Uterus (tissue), 4 donors: ENCODE results near the gene FLT1. TPM values are rescaled to one million over a fixed set of nuclear protein-coding genes. Genes with fewer than 3 reads are reported as not detected.

Source experiments
- DNase-seq, 2 donors: peaks; one replicate each; pipeline ENCODE4 v3.0.0-alpha.2; 2019 to 2020
- H3K27ac ChIP-seq, 2 donors: fragments of 200-600 bp; sonication (generic); 1 replicate in 1 of 2; 2 replicates in 1 of 2; pipeline ENCODE4 v1.5.1; 2016 to 2018
- H3K27me3 ChIP-seq, 2 donors: fragments of 200-600 bp; sonication (generic); one replicate each; pipeline ENCODE4 v1.5.1; 2018 to 2019; ENCODE audit warnings: control low read depth in 1 of 2
- H3K36me3 ChIP-seq, 2 donors: fragments of 200-600 bp; sonication (generic); one replicate each; pipeline ENCODE4 v1.5.1; 2019; ENCODE audit warnings: control low read depth in 1 of 2
- H3K4me1 ChIP-seq, 2 donors: fragments of 200-600 bp; sonication (generic); one replicate each; pipeline ENCODE4 v1.5.1; 2018 to 2019; ENCODE audit warnings: control low read depth in 1 of 2
- H3K4me3 ChIP-seq, 2 donors: fragments of 200-600 bp; sonication (generic); 1 replicate in 1 of 2; 2 replicates in 1 of 2; pipeline ENCODE4 v1.5.1; 2018 to 2019; ENCODE audit warnings: mild to moderate bottlenecking in 1 of 2
- H3K9me3 ChIP-seq, 2 donors: fragments of 200-600 bp; sonication (generic); one replicate each; pipeline ENCODE4 v1.5.1; 2019; ENCODE audit warnings: control low read depth in 1 of 2
- POLR2A ChIP-seq, 2 donors: fragments of 450-650 bp; IDR thresholded peaks; one replicate each; pipeline ENCODE4 v1.6.1; 2016; ENCODE audit warnings: antibody characterized with exemption in 2 of 2, mild to moderate bottlenecking in 1 of 2, moderate library complexity in 1 of 2
- intact Hi-C: fragments of 100-400 bp; cut with DNase I; formaldehyde crosslinking; loops from one replicate; pipeline ENCODE4 v1.15.1; 2023; ENCODE audit warnings: low total_unique reads
- total RNA-seq, 4 donors: library from RNA; depleted of rRNA in 3 of 4; stranded (reverse); fragments of >200 nt in 3 of 4; gene quantifications; one replicate each; pipeline versions ENCODE4 v1.1.0 to v1.2.4, GENCODE V29; 2014 to 2023
- TF ChIP-seq, protein P1 (sequence below), 4 experiments: fragments of 200-600 bp in 2 of 4; fragments of 450-650 bp in 2 of 4; sonication (generic) in 2 of 4; IDR thresholded peaks; one replicate each; pipeline ENCODE4 v1.5.1; 2016 to 2019; ENCODE audit warnings: antibody characterized with exemption in 4 of 4, mild to moderate bottlenecking in 2 of 4, moderate library complexity in 1 of 4
- donor health status: DM: yes; HTN: yes; CAD: no.

Gene FLT1
- total RNA-seq, 4 donors from 2014 or later: 53.2 to 95.3 (median 62.0) TPM

- H3K9me3 ChIP-seq: no peaks in the 10 kb centered on the region
- DNase-seq: no peak
- TF ChIP-seq, protein P1, sequence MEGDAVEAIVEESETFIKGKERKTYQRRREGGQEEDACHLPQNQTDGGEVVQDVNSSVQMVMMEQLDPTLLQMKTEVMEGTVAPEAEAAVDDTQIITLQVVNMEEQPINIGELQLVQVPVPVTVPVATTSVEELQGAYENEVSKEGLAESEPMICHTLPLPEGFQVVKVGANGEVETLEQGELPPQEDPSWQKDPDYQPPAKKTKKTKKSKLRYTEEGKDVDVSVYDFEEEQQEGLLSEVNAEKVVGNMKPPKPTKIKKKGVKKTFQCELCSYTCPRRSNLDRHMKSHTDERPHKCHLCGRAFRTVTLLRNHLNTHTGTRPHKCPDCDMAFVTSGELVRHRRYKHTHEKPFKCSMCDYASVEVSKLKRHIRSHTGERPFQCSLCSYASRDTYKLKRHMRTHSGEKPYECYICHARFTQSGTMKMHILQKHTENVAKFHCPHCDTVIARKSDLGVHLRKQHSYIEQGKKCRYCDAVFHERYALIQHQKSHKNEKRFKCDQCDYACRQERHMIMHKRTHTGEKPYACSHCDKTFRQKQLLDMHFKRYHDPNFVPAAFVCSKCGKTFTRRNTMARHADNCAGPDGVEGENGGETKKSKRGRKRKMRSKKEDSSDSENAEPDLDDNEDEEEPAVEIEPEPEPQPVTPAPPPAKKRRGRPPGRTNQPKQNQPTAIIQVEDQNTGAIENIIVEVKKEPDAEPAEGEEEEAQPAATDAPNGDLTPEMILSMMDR (IDR thresholded peaks at IDR 0.05): no peak
- TF ChIP-seq POLR2A (IDR thresholded peaks at IDR 0.05): no peak
- H3K27ac ChIP-seq: no peak overlapping the region
- no peaks in the 10 kb centered on the region for H3K27me3 ChIP-seq
- intact Hi-C loops: no loop called here
- no peaks in the 10 kb centered on the region for H3K36me3 ChIP-seq
- no peak overlapping the region for H3K4me3 ChIP-seq
- H3K4me1 ChIP-seq: no peaks in the 10 kb centered on the region
These were observed 17.3 kb downstream of the FLT1 start for GRCh38 chr13:28477709-28477973.

DNA sequence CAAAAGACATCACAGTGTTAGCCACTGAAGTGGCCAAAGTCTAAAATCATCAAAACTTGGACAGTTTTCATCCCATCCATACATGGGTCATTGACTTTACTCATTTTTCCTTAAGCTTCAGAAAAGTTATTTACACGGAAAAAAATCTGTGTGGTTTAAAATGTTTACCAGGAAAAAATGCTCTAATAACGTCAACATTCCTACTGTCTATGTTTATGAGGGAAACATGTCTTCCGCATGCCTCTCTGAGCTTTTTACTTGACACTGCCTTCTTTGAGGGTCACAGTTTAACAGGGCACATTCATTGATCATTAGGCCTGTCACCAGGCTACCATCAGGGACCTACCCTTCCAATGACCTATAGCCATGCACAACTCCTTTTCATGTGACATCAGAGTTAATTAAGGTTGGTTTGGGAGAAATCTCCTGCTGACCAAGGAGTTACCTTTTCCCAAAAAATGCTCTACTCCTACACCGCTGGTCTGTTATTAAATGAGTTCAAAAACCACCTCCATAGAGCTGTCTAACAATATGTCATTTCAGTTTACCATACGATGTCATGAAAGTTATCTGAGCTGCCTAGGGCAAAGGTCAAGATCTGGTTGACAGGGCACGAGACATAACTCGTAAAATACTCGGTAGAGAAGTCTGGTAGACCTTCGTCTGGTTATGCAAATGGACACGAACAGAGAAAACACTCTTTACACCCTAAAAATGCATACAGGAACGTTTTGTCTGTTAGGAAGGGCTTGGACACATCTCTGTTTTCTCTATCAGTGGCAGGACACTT, 17.8 kb downstream of the FLT1 start:
- Histone ChIP-seq H3K36me3 (no peaks in the 10 kb centered on the region), H3K9me3 (no peaks in the 10 kb centered on the region), H3K27ac (no peak overlapping the region), H3K4me3 (no peak overlapping the region), H3K4me1 (no peaks in the 10 kb centered on the region), H3K27me3 (no peaks in the 10 kb centered on the region)
- no peak for DNase-seq
- TF ChIP-seq POLR2A (IDR thresholded peaks at IDR 0.05): no peak
- TF ChIP-seq, protein P1 (IDR thresholded peaks at IDR 0.05): no peak
- intact Hi-C loops: no loop called here

- no peaks in the 10 kb centered on the region for H3K4me1 ChIP-seq
- intact Hi-C loops: no loop called here
These were observed 18.8 kb downstream of the FLT1 start for GRCh38 chr13:28475916-28476725.

GRCh38 chr13:28474491-28475134, 20.3 kb downstream of the FLT1 start:
- no peaks in the 10 kb centered on the region for H3K4me1 ChIP-seq
- TF ChIP-seq, protein P1 (IDR thresholded peaks at IDR 0.05): no peak
- TF ChIP-seq POLR2A (IDR thresholded peaks at IDR 0.05): no peak
- intact Hi-C loops: no loop called here
- no peak for DNase-seq
- H3K9me3 ChIP-seq: no peaks in the 10 kb centered on the region
- no peaks in the 10 kb centered on the region for H3K36me3 ChIP-seq
- no peaks in the 10 kb centered on the region for H3K27me3 ChIP-seq
- H3K4me3 ChIP-seq: no peak overlapping the region
- H3K27ac ChIP-seq: no peak overlapping the region

More at GRCh38 chr13:28475916-28476725, 18.8 kb downstream of the FLT1 start:
- no peaks in the 10 kb centered on the region for H3K9me3 ChIP-seq
- H3K27me3 ChIP-seq: no peaks in the 10 kb centered on the region
- no peak for TF ChIP-seq POLR2A (IDR thresholded peaks at IDR 0.05)
- TF ChIP-seq, protein P1 (IDR thresholded peaks at IDR 0.05): no peak
- no peaks in the 10 kb centered on the region for H3K36me3 ChIP-seq
- H3K27ac ChIP-seq: no peak overlapping the region
- H3K4me3 ChIP-seq: no peak overlapping the region
- no peak for DNase-seq

DNA sequence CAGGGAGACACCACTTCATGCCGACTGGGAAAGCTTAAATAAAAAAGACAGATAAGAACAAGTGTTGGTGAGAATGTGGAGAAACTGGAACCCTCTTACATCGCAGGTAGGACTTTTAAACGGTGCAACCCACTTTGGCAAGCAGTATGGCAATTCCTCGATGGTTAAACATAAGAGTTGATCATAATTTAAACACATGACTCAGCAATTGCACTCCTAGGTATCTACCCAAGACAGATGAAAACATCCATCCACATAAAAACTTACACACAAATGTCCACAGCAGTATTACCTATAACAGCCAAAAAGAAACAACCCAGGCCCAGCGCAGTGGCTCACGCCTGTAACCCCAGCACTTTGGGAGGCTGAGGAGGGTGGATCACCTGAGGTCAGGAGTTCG, 21.9 kb downstream of the FLT1 start:
- no peaks in the 10 kb centered on the region for H3K36me3 ChIP-seq
- H3K27me3 ChIP-seq: no peaks in the 10 kb centered on the region
- no peaks in the 10 kb centered on the region for H3K4me1 ChIP-seq
- no peaks in the 10 kb centered on the region for H3K9me3 ChIP-seq
- H3K27ac ChIP-seq: no peak overlapping the region
- intact Hi-C loops: no loop called here
- no peak overlapping the region for H3K4me3 ChIP-seq
- TF ChIP-seq, protein P1 (IDR thresholded peaks at IDR 0.05): no peak
- TF ChIP-seq POLR2A (IDR thresholded peaks at IDR 0.05): no peak
- no peak for DNase-seq
